Stimulated activated CD8-positive, alpha-beta memory T cell treated with anti-CD3 and anti-CD28 coated beads, Interleukin-2, amount 100 ng/mL, for 1 hour (primary cell): Measurements from ENCODE around the gene PTPRN.
A peak's percentile ranks its signal among the peaks of the same experiment; 100 is the strongest.
"Not testable (repeated sequence)": the region's sequence is repeated elsewhere in the genome, so short reads cannot be mapped to it uniquely, and the experiment has no call there.

Experiments
- DNase-seq, 2 donors: peaks; one replicate each; pipeline ENCODE4 v3.0.0-alpha.2; 2020; ENCODE audit warnings: low read depth in 2 of 2

The PTPRN gene

GRCh38 chr2:219270055-219270372, 39.2 kb downstream of the PTPRN start:
- DNase-seq = no peak

GRCh38 chr2:219269362-219270054, 39.7 kb downstream of the PTPRN start:
- no peak for DNase-seq

GRCh38 chr2:219268294-219268693, 40.9 kb downstream of the PTPRN start:
- DNase-seq = no peak

- DNase-seq = no peak
Measured at GRCh38 chr2:219266886-219267285, 42.3 kb downstream of the PTPRN start.

GRCh38 chr2:219266232-219266631, 43.0 kb downstream of the PTPRN start:
- no peak for DNase-seq

GRCh38 chr2:219261024-219261855, 48.0 kb downstream of the PTPRN start:
- DNase-seq = no peak

- not testable (repeated sequence) for DNase-seq
Measured at GRCh38 chr2:219258942-219259341, 50.3 kb downstream of the PTPRN start.

- DNase-seq = no peak
Measured at GRCh38 chr2:219254590-219255201, 54.5 kb downstream of the PTPRN start.

- DNase-seq = peak; percentile 81 to 87
Measured at GRCh38 chr2:219253753-219254589, 55.2 kb downstream of the PTPRN start, which contains the start of gene TUBA4A. TUBA4A (minus strand) TSS chr2:219253918; CDS start chr2:219253858, 60 bp downstream.

- DNase-seq = no peak
Measured at GRCh38 chr2:219252900-219253752, 56.1 kb downstream of the PTPRN start, which contains the start of gene TUBA4B. TUBA4B (plus strand) TSS chr2:219253243; CDS start chr2:219253408, 165 bp downstream.

GRCh38 chr2:219252570-219252899, 56.7 kb downstream of the PTPRN start:
- DNase-seq = no peak

GRCh38 chr2:219252084-219252483, 57.1 kb downstream of the PTPRN start:
- DNase-seq = no peak

- no peak for DNase-seq
Measured at GRCh38 chr2:219251656-219252055, 57.5 kb downstream of the PTPRN start.

GRCh38 chr2:219250049-219250781, 59.0 kb downstream of the PTPRN start:
- no peak for DNase-seq

GRCh38 chr2:219249203-219249980, 59.8 kb downstream of the PTPRN start:
- no peak for DNase-seq

GRCh38 chr2:219248845-219249202, 60.4 kb downstream of the PTPRN start:
- no peak for DNase-seq

GRCh38 chr2:219247678-219248642, 61.2 kb downstream of the PTPRN start:
- DNase-seq = no peak

- no peak for DNase-seq
Measured at GRCh38 chr2:219246559-219246958, 62.6 kb downstream of the PTPRN start.
